B cell (primary cell): Measurements from ENCODE around the gene PARD3B. TPM values are rescaled to one million over a fixed set of nuclear protein-coding genes. Genes with fewer than 3 reads are reported as not detected.

Experiments used
- ATAC-seq: fragments of 200-7000 bp; cut with Tn5 transposase; one replicate; pipeline ENCODE4 v1.10.0; 2021; ENCODE audit warnings: low read depth, mild to moderate bottlenecking, moderate number of reproducible peaks, moderate library complexity
- CTCF ChIA-PET: fragments of 350-600 bp; sonication (Branson Sonifier 250); formaldehyde crosslinking; loops from one replicate; lab custom pipeline; 2021; ENCODE audit warnings: antibody characterized with exemption, inconsistent platforms; lab: Charles Lee
- POLR2A ChIA-PET: fragments of 350-600 bp; sonication (Branson Sonifier 250); formaldehyde crosslinking; loops from one replicate; lab custom pipeline; 2021; ENCODE audit warnings: antibody characterized with exemption; lab: Charles Lee
- DNase-seq: peaks from one replicate; pipeline ENCODE4 v3.0.0; 2013
- H2AFZ ChIP-seq: 2 replicates; pipeline ENCODE4 v1.6.1; 2012; ENCODE audit warnings: mild to moderate bottlenecking, low read depth, low read length; ENCODE audit not compliant: insufficient read depth, poor library complexity, severe bottlenecking
- H3K27ac ChIP-seq, 2 donors: 1 replicate in 1 of 2; 2 replicates in 1 of 2; pipeline ENCODE4 v1.5.1; 2012 to 2013; ENCODE audit warnings: low read length in 2 of 2, mild to moderate bottlenecking in 2 of 2, moderate library complexity in 1 of 2
- H3K27me3 ChIP-seq, 4 experiments: fragments of 200-600 bp in 1 of 4; sonication (generic) in 1 of 4; replicated peaks in 1 of 4; 1 replicate in 2 of 4; 2 replicates in 2 of 4; pipeline versions ENCODE4 v1.6.1 to v1.7.0; 2013 to 2016; ENCODE audit warnings: low read length in 3 of 4, mild to moderate bottlenecking in 2 of 4, mixed read lengths in 1 of 4, moderate library complexity in 1 of 4; ENCODE audit not compliant: insufficient read depth in 4 of 4, control insufficient read depth in 3 of 4; ENCODE audit errors: control extremely low read depth in 1 of 4
- H3K36me3 ChIP-seq, 2 experiments: replicated peaks in 1 of 2; 1 replicate in 1 of 2; 2 replicates in 1 of 2; pipeline versions ENCODE4 v1.6.1 to v1.7.1; 2013; ENCODE audit warnings: low read length in 1 of 2; ENCODE audit not compliant: insufficient read depth in 2 of 2, control insufficient read depth in 1 of 2; ENCODE audit errors: control extremely low read depth in 1 of 2, extremely low read depth in 1 of 2
- H3K4me1 ChIP-seq, 2 donors: fragments of 200-600 bp in 1 of 2; sonication (generic) in 1 of 2; 1 replicate in 1 of 2; 2 replicates in 1 of 2; pipeline versions ENCODE4 v1.5.1 to v1.6.1; 2013 to 2017; ENCODE audit warnings: low read length in 2 of 2; ENCODE audit not compliant: control insufficient read depth in 2 of 2, insufficient read depth in 2 of 2
- H3K4me2 ChIP-seq: replicated peaks from 2 replicates; pipeline ENCODE3; 2012; ENCODE audit warnings: mild to moderate bottlenecking, low read depth, low read length; ENCODE audit not compliant: poor library complexity, severe bottlenecking
- H3K4me3 ChIP-seq, 5 experiments: fragments of 200-600 bp in 1 of 5; sonication (generic) in 1 of 5; 1 replicate in 3 of 5; 2 replicates in 2 of 5; pipeline versions ENCODE4 v1.5.1 to v1.7.0; 2011 to 2016; ENCODE audit warnings: low read length in 4 of 5, mild to moderate bottlenecking in 4 of 5, low read depth in 2 of 5, control low read depth in 1 of 5, moderate library complexity in 1 of 5; ENCODE audit not compliant: insufficient read depth in 1 of 5; ENCODE audit errors: control extremely low read depth in 1 of 5, extremely low read depth in 1 of 5
- H3K79me2 ChIP-seq: fragments of 200-600 bp; sonication (generic); one replicate; pipeline ENCODE4 v1.6.0; 2016; ENCODE audit warnings: low read length; ENCODE audit not compliant: control insufficient read depth, insufficient read depth
- H3K9ac ChIP-seq: fragments of 200-600 bp; sonication (generic); 2 replicates; pipeline ENCODE4 v1.6.1; 2017; ENCODE audit warnings: mild to moderate bottlenecking, low read length, moderate library complexity
- H3K9me3 ChIP-seq, 3 donors: one replicate each; pipeline versions ENCODE4 v1.6.1 to v1.7.1; 2013; ENCODE audit warnings: low read length in 2 of 3; ENCODE audit not compliant: control insufficient read depth in 2 of 3, insufficient read depth in 1 of 3; ENCODE audit errors: control extremely low read depth in 1 of 3
- H4K20me1 ChIP-seq: 2 replicates; pipeline ENCODE4 v1.6.0; 2012; ENCODE audit warnings: mild to moderate bottlenecking, low read length; ENCODE audit not compliant: insufficient read depth, control insufficient read depth, poor library complexity, severe bottlenecking
- H3K27ac Mint-ChIP-seq: one replicate; pipeline ENCODE4 v1.8.0; 2021; ENCODE audit warnings: mixed read lengths
- H3K27me3 Mint-ChIP-seq: one replicate; pipeline ENCODE4 v1.8.0; 2021; ENCODE audit warnings: mixed read lengths
- H3K4me1 Mint-ChIP-seq: one replicate; pipeline ENCODE4 v1.8.0; 2021; ENCODE audit warnings: mixed read lengths
- H3K4me3 Mint-ChIP-seq: one replicate; pipeline ENCODE4 v1.8.0; 2021; ENCODE audit warnings: mixed read lengths
- H3K9me3 Mint-ChIP-seq: one replicate; pipeline ENCODE4 v1.8.0; 2022; ENCODE audit warnings: mixed read lengths; ENCODE audit not compliant: insufficient read depth
- EZH2 ChIP-seq: IDR thresholded peaks from 2 replicates; pipeline ENCODE4 v1.6.1; 2012; ENCODE audit warnings: borderline replicate concordance, low read depth, mild to moderate bottlenecking, moderate library complexity, low read length; ENCODE audit not compliant: insufficient read depth, poor library complexity, severe bottlenecking
- WGBS: methylation state at CpG from one replicate; pipeline ENCODE4 v1.1.5; 2013; ENCODE audit warnings: missing lambda C conversion rate; ENCODE audit not compliant: insufficient coverage; 5-methylcytosine and 5-hydroxymethylcytosine counted together
- intact Hi-C: fragments of 100-400 bp; cut with micrococcal nuclease; formaldehyde crosslinking; loops from one replicate; pipeline ENCODE4 v1.10.0; 2022
- polyA plus RNA-seq: library from polyadenylated mRNA; depleted of rRNA; stranded (reverse); fragments of >200 nt; gene quantifications from 2 replicates; pipeline ENCODE4 v1.2.3, GENCODE V29; 2012
- total RNA-seq, 2 donors: library from RNA; stranded (reverse); fragments of 120-200 nt in 1 of 2; gene quantifications; 1 replicate in 1 of 2; 2 replicates in 1 of 2; pipeline versions ENCODE4 v1.2.3 to v1.2.4, GENCODE V29; 2013 to 2022
- TF ChIP-seq, protein P1 (sequence below): fragments of 200-600 bp; IDR thresholded peaks from one replicate; pipeline ENCODE4 v1.8.0; 2022; ENCODE audit warnings: antibody characterized with exemption, mild to moderate bottlenecking

Gene PARD3B
- total and polyA plus RNA-seq, 2 donors (not counting 1 experiment from before 2014, with no cell fraction given) = not detected

GRCh38 chr2:205377324-205377723 is 832.0 kb downstream of the PARD3B start:
- Histone ChIP-seq H3K27ac (no peak overlapping the region), H3K4me2 (no peak overlapping the region), H3K4me1 (no peaks in the 10 kb centered on the region), H3K9me3 (peaks cover 0 to 3% (median 0%) of the 10 kb centered on the region in 3 donors), H3K9ac (no peak overlapping the region), H2AFZ (no peak overlapping the region), H4K20me1 (no peaks in the 10 kb centered on the region), H3K36me3 (no peaks in the 10 kb centered on the region), H3K79me2 (no peaks in the 10 kb centered on the region), H3K27me3 (no peaks in the 10 kb centered on the region), H3K4me3 (no peak overlapping the region)
- ChIA-PET CTCF (interaction anchor here (0.7 kb wide), 1 partner anchor 247 kb away, joined by 5 read pairs; no protein-coding TSS in a partner anchor), POLR2A (no interaction called here)
- DNase-seq (no peak), ATAC-seq (no peak)
- H3K4me3 Mint-ChIP-seq = no peak overlapping the region
- intact Hi-C loops = no loop called here
- no peak for TF ChIP-seq EZH2
- TF ChIP-seq, protein P1, sequence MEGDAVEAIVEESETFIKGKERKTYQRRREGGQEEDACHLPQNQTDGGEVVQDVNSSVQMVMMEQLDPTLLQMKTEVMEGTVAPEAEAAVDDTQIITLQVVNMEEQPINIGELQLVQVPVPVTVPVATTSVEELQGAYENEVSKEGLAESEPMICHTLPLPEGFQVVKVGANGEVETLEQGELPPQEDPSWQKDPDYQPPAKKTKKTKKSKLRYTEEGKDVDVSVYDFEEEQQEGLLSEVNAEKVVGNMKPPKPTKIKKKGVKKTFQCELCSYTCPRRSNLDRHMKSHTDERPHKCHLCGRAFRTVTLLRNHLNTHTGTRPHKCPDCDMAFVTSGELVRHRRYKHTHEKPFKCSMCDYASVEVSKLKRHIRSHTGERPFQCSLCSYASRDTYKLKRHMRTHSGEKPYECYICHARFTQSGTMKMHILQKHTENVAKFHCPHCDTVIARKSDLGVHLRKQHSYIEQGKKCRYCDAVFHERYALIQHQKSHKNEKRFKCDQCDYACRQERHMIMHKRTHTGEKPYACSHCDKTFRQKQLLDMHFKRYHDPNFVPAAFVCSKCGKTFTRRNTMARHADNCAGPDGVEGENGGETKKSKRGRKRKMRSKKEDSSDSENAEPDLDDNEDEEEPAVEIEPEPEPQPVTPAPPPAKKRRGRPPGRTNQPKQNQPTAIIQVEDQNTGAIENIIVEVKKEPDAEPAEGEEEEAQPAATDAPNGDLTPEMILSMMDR = no peak
- no peaks in the 10 kb centered on the region for H3K9me3 Mint-ChIP-seq
- no peak overlapping the region for H3K27ac Mint-ChIP-seq
- H3K4me1 Mint-ChIP-seq = no peaks in the 10 kb centered on the region
- H3K27me3 Mint-ChIP-seq = peaks cover 6% of the 10 kb centered on the region

GRCh38 chr2:205383601-205384000 is 838.3 kb downstream of the PARD3B start:
- no peaks in the 10 kb centered on the region for H3K36me3 ChIP-seq
- DNase-seq (no peak), ATAC-seq (no peak)
- no peak overlapping the region for H3K4me3 ChIP-seq
- H4K20me1 ChIP-seq = no peaks in the 10 kb centered on the region
- peaks cover 15% of the 10 kb centered on the region for H3K27me3 Mint-ChIP-seq
- no peak overlapping the region for H3K27ac Mint-ChIP-seq
- no peak overlapping the region for H3K9ac ChIP-seq
- H3K4me1 ChIP-seq = no peaks in the 10 kb centered on the region
- no peak overlapping the region for H3K27ac ChIP-seq
- no peaks in the 10 kb centered on the region for H3K9me3 ChIP-seq
- H2AFZ ChIP-seq = no peak overlapping the region
- intact Hi-C loops = no loop called here
- POLR2A ChIA-PET = no interaction called here
- H3K79me2 ChIP-seq = no peaks in the 10 kb centered on the region
- no peak overlapping the region for H3K4me2 ChIP-seq
- WGBS = no CpG with 5 or more reads among the region's 2 CpGs
- CTCF ChIA-PET = interaction anchor here (0.6 kb wide), 1 partner anchor 90 kb away, joined by 4 read pairs; no protein-coding TSS in a partner anchor
- H3K27me3 ChIP-seq = no peaks in the 10 kb centered on the region
- no peak overlapping the region for H3K4me3 Mint-ChIP-seq
- H3K9me3 Mint-ChIP-seq = no peaks in the 10 kb centered on the region
- TF ChIP-seq, protein P1 = no peak
- TF ChIP-seq EZH2 = no peak
- H3K4me1 Mint-ChIP-seq = no peaks in the 10 kb centered on the region
